HG02588 (cell line): ENCODE measurements around the gene MALSU1.

Experiments used
- ATAC-seq: cut with Tn5 transposase; IDR thresholded peaks from one replicate; pipeline ENCODE4 v1.9.1; 2021; ENCODE audit warnings: mild to moderate bottlenecking, moderate library complexity; ENCODE audit not compliant: unreplicated experiment

Gene MALSU1

DNA sequence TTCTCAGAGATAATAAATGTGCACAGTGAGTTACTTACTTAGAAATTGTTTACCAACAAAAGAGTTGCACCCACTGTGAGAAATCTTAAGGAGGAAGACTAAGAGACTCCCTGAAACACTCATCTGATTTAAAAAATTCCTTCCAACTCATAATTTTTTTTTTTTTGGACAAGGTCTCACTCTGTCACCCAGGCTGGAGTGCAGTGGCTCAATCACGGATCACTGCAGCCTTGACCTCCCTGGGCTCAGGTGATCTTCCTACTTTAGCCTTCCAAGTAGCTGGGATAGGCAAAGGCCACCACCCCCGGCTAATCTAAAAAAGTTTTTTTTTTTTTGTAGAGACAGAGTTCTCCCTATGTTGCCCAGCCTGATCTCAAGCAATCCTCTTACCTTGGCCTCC, 36.0 kb downstream of the MALSU1 start:
- no peak for ATAC-seq

GRCh38 chr7:23335621-23336020, 36.5 kb downstream of the MALSU1 start:
- ATAC-seq = no peak

- no peak for ATAC-seq
Measured at GRCh38 chr7:23336086-23336485, 36.9 kb downstream of the MALSU1 start.

GRCh38 chr7:23336799-23337283, 37.7 kb downstream of the MALSU1 start:
- ATAC-seq = no peak

GRCh38 chr7:23337374-23337773, 38.2 kb downstream of the MALSU1 start:
- ATAC-seq = no peak

- ATAC-seq = no peak
Measured at GRCh38 chr7:23338439-23338838, 39.3 kb downstream of the MALSU1 start.

GRCh38 chr7:23338863-23339262, 39.7 kb downstream of the MALSU1 start:
- no peak for ATAC-seq

DNA sequence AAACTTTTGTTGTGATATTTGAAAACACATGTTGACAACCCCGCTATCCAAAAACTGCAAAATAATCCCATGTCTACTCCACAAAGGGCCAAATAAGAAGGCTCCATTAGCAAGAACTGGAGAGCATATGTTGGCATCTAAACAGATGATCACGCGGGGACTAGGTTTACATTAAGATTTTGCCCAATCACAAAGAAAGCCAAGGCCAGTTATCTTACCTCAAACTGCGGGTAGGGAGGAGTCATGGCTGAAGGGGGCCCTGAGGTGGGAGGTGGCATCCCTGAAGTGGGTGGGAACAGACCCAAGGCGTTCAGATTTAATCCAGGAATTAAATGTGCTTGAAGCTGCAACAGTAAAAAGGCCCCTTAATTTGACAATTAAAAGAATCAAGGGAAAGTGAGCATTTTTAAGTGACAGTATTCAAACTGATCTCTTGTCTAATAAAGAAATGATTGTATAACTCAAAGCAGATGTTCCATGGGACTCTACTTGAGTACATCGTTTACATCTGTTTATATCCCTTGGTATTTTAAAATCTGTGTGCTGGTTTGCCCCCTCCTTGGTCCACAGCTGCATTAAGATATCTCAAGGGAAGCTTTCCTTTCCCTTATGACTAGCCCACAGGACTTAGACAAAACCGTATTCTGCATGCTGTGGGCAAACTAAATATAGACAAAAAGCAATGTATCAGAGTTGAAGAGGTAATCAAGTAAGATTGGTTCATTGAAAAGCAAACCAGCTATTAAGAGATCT, 42.9 kb downstream of the MALSU1 start:
- ATAC-seq = no peak

DNA sequence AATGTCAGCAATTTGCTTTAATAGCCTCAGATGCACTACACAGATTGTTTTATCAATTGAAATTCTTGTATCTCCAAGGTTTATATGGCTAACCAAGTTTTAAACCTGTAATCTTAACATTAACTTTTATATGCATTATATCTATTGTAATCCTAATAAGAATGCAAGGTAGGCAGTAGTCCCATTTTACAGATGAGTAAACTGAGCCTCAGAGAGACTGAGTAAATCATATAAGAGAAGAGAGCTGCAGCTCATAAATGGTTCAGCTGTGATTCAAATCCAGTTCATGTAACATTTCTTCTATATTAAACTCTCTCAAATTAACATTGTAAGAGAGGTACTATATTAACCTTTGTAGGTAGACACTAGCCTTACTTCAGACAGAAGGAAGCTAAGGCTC, 44.0 kb downstream of the MALSU1 start:
- no peak for ATAC-seq

- no peak for ATAC-seq
Measured at GRCh38 chr7:23343806-23344475, 44.8 kb downstream of the MALSU1 start.

GRCh38 chr7:23345601-23346000, 46.5 kb downstream of the MALSU1 start:
- no peak for ATAC-seq

DNA sequence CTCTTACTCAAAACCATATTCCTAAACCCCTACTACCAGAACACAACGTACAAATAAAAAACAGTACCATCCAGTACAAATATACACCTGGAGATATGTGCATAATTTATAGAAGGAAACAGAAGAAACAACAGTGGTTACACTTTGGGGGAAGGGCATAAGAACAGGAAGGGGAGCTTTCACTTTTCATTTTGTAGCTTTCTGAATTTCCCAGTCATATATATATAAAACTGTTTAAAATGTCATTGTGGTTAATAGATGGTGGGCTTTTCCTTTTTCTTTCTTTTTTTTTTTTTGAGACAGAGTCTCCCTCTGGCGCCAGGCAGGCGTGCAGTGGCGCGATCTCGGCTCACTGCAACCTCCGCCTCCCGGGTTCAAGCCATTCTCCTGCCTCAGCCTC, 47.2 kb downstream of the MALSU1 start:
- ATAC-seq = no peak

- no peak for ATAC-seq
Measured at GRCh38 chr7:23347033-23347681, 48.0 kb downstream of the MALSU1 start.

DNA sequence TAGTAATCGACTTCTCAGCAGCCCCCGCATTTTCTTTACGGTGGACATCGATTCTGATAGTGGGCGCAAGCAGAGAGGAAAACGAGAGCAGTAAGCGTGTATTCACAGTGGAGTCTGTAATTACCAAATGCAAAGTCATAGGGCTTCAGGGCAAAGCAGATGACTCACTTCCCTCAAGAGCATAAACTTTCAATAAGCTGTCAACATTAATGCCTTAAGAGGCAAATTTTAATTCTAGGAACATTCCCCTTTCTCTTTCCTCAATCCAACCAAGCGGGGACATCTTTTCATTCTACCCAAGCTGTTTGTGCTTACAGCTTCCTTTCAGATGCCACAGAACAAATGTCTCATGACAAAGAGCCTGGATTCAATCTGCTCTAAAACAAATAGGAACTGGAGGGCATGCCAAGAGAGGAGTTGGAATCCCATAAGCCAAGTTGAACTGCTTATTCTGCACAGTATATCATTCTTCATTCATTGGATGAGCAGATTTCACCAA, 48.6 kb downstream of the MALSU1 start:
- no peak for ATAC-seq

- ATAC-seq = no peak
Measured at GRCh38 chr7:23349484-23350157, 50.5 kb downstream of the MALSU1 start.

GRCh38 chr7:23350466-23350865, 51.3 kb downstream of the MALSU1 start:
- ATAC-seq = no peak

- ATAC-seq = no peak
Measured at GRCh38 chr7:23353172-23353571, 54.0 kb downstream of the MALSU1 start.

DNA sequence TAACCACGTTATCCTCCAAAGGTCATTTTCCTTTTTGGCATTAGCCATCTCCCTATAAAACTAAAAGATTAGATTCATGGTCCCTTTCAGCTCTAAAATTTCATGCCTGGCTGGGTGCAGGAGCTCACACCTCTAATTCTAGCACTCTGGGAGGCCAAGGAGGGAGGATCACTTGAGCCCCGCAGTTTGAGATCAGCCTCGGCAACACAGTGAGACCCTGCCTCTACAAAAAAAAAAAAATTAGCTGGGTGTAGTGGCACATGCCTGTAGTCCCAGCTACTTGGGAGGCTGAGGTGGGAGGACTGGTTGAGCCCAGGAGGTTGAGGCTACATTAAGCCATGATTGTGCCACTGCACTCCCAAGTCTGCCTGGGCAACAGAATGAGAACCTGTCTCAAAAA, 57.0 kb downstream of the MALSU1 start:
- ATAC-seq = no peak

GRCh38 chr7:23356726-23357125, 57.6 kb downstream of the MALSU1 start:
- no peak for ATAC-seq

DNA sequence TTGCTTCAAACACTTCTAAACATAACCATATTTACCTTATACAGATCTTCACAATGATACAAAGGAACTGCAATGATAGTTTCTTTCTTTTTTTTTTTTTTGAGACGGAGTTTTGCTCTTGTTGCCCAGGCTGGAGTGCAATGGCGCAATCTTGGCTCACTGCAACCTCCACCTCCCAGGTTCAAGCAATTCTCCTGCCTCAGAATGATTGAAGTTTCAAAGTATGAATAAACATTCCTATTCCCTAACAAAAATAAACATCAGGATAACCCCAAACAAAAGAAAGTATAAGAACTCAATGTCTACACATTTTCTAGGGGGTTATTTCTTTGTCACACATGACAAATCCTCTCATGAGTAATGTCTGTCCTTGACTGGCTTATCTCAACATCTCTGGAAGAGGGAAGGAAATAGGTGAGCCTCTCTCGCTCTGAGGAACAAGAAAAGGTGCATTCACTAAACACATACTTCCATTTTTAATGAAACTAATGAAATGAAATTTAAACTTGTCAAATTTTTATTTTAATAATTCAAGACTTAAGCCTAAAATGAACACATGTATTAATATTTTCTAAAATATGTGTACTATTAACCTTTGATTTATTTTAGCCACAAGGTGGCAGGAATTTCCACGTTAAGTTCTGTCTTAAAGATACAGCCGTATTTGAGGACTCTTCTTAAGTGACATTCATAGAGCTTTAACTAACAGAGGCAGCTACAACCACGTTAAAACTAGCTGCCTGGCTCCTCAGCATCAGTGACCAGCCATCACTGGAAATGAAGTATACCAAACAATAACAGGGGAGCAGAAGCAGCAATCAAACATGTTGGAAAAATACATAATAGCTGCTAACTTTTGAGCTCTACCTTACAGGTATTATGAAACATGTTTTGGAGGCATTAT, 58.3 kb downstream of the MALSU1 start:
- no peak for ATAC-seq
